Measurements from ENCODE around the gene STXBP4. TPM values are rescaled to one million over a fixed set of nuclear protein-coding genes. Genes with fewer than 3 reads are reported as not detected.

Gene STXBP4
- total RNA-seq, 1 experiment from 2014 or later = 12.0 TPM

DNA sequence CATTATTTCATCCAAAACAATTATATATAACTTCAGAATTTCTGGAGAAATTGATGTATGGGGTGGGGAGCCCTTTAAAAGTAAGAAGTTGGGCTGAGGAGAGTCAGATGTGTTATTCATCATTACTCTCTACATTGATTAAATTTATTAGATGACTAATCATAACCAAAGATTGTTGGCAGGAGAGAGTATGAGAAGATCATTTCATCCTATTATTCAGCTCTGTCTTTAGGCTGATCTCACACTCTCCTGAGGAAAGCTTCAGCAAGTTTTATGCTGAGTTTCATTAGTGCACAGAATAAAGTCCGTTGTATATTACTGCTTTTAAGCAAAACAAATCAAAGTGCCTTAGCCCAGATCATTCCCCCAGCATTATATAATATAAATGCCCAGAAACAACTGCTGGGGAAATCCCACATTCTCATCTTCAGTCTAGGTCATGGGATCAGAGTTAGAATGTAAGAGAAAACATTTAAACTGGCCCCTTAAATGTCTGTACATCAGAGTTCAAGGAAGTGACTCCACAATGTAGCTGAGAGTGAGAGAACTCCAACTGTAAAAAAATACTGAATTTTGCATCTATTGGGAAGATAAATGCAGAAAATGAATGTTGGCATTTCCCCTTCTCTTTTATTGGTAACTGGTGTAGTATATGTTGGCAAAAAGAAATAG is 166.1 kb downstream of the STXBP4 start:
- no peaks in the 10 kb centered on the region for H3K9me3 Mint-ChIP-seq
- TF ChIP-seq CREB1 (CRISPR knock-in tag; IDR thresholded peaks at IDR 0.05) (no peak), ZNF138 (CRISPR knock-in tag; conservative IDR thresholded peaks at IDR 0.05) (no peak), MXD4 (CRISPR knock-in tag; IDR thresholded peaks at IDR 0.05; ENCODE audit: borderline replicate concordance) (no peak), MYBL2 (CRISPR knock-in tag; IDR thresholded peaks at IDR 0.05) (no peak), ZNF121 (CRISPR knock-in tag; IDR thresholded peaks at IDR 0.05) (no peak)
- TF ChIP-seq, protein P1, sequence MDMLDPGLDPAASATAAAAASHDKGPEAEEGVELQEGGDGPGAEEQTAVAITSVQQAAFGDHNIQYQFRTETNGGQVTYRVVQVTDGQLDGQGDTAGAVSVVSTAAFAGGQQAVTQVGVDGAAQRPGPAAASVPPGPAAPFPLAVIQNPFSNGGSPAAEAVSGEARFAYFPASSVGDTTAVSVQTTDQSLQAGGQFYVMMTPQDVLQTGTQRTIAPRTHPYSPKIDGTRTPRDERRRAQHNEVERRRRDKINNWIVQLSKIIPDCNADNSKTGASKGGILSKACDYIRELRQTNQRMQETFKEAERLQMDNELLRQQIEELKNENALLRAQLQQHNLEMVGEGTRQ (CRISPR knock-in tag; IDR thresholded peaks at IDR 0.05) = no peak
- no peaks in the 10 kb centered on the region for H3K36me3 Mint-ChIP-seq
- no peak for DNase-seq (ENCODE audit: low spot score)
- no peak overlapping the region for H3K4me3 Mint-ChIP-seq
- POLR2A ChIA-PET = no interaction called here
- no peaks in the 10 kb centered on the region for H3K27me3 Mint-ChIP-seq (ENCODE audit: low read depth)
- ATAC-seq = no peak
- H3K27ac Mint-ChIP-seq = no peak overlapping the region
- CTCF ChIA-PET = no interaction called here
- H3K4me1 Mint-ChIP-seq = no peaks in the 10 kb centered on the region

- POLR2A ChIA-PET = no interaction called here
- H3K27ac Mint-ChIP-seq = no peak overlapping the region
- CTCF ChIA-PET = no interaction called here
- H3K4me1 Mint-ChIP-seq = peaks cover 24% of the 10 kb centered on the region
- H3K9me3 Mint-ChIP-seq = no peaks in the 10 kb centered on the region
- no peak for DNase-seq (ENCODE audit: low spot score)
- TF ChIP-seq HMGXB4 (CRISPR knock-in tag; IDR thresholded peaks at IDR 0.05) = no peak
- TF ChIP-seq, protein P2, sequence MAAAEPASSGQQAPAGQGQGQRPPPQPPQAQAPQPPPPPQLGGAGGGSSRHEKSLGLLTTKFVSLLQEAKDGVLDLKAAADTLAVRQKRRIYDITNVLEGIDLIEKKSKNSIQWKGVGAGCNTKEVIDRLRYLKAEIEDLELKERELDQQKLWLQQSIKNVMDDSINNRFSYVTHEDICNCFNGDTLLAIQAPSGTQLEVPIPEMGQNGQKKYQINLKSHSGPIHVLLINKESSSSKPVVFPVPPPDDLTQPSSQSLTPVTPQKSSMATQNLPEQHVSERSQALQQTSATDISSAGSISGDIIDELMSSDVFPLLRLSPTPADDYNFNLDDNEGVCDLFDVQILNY (CRISPR knock-in tag; IDR thresholded peaks at IDR 0.05) = no peak
- no peak for TF ChIP-seq NR2C2 (CRISPR knock-in tag; IDR thresholded peaks at IDR 0.05)
- no peak for TF ChIP-seq NR1H2 (CRISPR knock-in tag; IDR thresholded peaks at IDR 0.05)
- TF ChIP-seq ZNF512 (CRISPR knock-in tag; IDR thresholded peaks at IDR 0.05; ENCODE audit: borderline replicate concordance) = no peak
- TF ChIP-seq TEAD4 (CRISPR knock-in tag; IDR thresholded peaks at IDR 0.05) = no peak
- no peak for TF ChIP-seq CREB1 (CRISPR knock-in tag; IDR thresholded peaks at IDR 0.05)
- no peak for TF ChIP-seq AR (CRISPR knock-in tag; IDR thresholded peaks at IDR 0.05)
- no peak for TF ChIP-seq SOX15 (CRISPR knock-in tag; IDR thresholded peaks at IDR 0.05)
- no peak for TF ChIP-seq IRF2 (CRISPR knock-in tag; IDR thresholded peaks at IDR 0.05; ENCODE audit: borderline replicate concordance, low read depth)
- TF ChIP-seq ZNF219 (CRISPR knock-in tag; IDR thresholded peaks at IDR 0.05; ENCODE audit: borderline replicate concordance) = no peak
- TF ChIP-seq, protein P3, sequence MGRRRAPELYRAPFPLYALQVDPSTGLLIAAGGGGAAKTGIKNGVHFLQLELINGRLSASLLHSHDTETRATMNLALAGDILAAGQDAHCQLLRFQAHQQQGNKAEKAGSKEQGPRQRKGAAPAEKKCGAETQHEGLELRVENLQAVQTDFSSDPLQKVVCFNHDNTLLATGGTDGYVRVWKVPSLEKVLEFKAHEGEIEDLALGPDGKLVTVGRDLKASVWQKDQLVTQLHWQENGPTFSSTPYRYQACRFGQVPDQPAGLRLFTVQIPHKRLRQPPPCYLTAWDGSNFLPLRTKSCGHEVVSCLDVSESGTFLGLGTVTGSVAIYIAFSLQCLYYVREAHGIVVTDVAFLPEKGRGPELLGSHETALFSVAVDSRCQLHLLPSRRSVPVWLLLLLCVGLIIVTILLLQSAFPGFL (CRISPR knock-in tag; IDR thresholded peaks at IDR 0.05; ENCODE audit: borderline replicate concordance) = no peak
- TF ChIP-seq, protein P4, sequence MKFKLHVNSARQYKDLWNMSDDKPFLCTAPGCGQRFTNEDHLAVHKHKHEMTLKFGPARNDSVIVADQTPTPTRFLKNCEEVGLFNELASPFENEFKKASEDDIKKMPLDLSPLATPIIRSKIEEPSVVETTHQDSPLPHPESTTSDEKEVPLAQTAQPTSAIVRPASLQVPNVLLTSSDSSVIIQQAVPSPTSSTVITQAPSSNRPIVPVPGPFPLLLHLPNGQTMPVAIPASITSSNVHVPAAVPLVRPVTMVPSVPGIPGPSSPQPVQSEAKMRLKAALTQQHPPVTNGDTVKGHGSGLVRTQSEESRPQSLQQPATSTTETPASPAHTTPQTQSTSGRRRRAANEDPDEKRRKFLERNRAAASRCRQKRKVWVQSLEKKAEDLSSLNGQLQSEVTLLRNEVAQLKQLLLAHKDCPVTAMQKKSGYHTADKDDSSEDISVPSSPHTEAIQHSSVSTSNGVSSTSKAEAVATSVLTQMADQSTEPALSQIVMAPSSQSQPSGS (CRISPR knock-in tag; IDR thresholded peaks at IDR 0.05; ENCODE audit: borderline replicate concordance, low read depth) = no peak
- TF ChIP-seq FOXP4 (CRISPR knock-in tag; IDR thresholded peaks at IDR 0.05) = no peak
- H3K36me3 Mint-ChIP-seq = no peaks in the 10 kb centered on the region
- no peaks in the 10 kb centered on the region for H3K27me3 Mint-ChIP-seq (ENCODE audit: low read depth)
- no peak for ATAC-seq
- no peak overlapping the region for H3K4me3 Mint-ChIP-seq
Measured at GRCh38 chr17:55140809-55141208, 172.2 kb downstream of the STXBP4 start.

All from WTC11 (cell line).